SKM-1 treated with dmso at 0.1 percent for 144 hours (cell line): Measurements from ENCODE around the gene EPG5.

Experiments used
- DNase-seq: peaks from one replicate; lab custom pipeline; 2025; ENCODE audit not compliant: unreplicated experiment; lab: John Stamatoyannopoulos, UW

The EPG5 gene

DNA sequence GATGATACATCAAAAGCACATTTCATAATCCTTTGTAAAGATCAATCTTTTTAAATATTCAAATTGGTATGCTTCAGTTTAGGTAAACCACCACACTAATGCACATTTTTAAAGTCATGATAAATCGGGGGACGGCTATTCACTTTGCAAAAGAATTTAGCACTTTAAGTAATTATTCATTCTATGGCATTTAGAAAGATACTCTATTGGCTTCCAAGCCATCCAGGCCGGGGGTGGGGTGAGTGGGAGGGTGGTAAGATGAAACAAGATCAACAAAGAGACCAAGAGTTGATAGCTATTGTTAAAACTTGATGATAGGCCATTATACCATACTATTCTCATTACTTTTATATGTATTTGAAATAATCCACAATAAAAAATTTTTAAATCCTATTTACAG lies 41.0 kb downstream of the EPG5 start:
- no peak for DNase-seq

GRCh38 chr18:45923138-45923537 lies 44.0 kb downstream of the EPG5 start:
- DNase-seq, result no peak

DNA sequence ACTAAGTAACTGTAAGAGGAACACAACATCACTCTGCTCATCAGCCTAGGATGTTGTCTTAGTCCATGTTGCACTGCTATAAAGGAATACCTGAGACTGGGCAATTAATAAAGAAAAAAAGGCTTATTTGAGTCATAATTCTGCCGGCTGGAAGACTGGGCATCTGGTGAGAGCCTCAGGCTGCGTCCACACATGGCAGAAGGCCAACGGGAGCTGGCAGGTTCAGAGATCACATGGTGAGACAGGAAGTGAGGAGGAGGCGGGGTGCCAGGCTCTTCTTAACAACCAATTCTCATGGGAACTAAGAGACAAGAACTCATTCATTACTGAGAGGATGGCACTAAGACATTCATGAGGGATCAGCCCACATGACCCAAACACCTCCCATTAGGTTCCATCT lies 46.8 kb downstream of the EPG5 start:
- no peak for DNase-seq

DNA sequence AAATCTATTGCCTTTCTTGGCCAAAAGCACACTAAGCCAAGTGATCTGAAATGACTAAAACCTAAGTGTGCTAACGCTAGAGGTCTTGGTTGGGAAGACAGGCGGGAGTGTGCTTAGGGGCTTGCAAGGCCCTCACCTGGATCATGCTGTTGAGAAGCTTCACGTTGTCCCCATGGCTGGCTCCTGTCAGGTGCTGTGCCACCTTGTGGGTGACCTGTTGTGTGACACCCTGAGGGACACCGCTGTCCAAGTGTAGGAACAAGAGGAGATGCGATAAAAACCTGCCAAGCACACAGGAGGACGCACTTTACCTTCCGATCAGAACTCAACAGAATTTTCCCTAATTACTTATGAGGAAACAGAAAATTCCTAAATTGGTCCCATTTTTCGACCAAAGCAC lies 50.8 kb downstream of the EPG5 start:
- DNase-seq, result no peak

DNA sequence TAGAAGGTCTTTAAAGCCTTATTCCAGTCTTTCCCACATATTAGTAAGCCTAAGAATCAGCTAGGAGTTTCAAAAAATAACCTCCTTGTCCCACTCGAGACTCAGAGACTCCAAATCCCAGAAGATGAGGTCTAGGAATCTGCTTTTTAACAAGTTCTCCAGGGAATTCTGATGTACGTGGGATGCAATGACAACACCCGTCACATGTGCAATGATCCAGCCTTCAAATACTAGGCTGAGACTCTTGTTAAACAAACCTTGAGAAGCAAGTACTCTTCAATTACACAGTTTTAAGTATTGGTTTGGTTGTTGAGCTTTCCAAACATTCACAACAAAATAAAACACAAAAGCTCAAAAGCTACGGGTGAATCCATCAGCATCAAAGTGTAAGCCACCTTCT lies 53.9 kb downstream of the EPG5 start:
- DNase-seq, result no peak

DNA sequence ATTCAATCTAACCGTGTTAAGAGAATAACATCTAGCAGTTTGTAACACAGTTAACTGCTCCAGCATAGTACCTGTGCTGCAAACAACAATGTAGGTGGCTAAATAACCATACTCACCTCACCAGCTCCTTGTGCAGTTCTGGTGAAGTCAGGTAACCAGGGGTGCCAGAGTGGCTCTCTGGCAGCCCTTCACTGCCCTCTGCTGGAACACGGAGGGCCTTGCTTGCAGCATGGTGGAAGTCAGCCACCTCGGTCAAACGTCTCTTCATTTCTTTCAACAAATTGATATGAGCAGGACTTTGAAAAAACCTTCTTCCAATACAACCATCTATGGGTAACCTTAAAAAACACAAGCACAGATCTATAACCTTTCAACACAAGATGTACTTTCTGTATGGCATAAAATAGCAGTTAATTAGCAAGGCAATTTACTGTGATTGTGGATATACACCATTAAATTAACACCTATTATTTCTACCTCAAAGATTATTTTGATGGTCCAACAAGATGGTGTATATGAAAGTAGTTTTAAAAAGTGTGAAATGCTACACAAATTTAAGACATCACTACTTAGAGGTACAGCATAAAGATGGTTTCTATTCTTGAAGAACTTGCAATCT lies 56.6 kb downstream of the EPG5 start:
- peak; percentile 21 for DNase-seq

- DNase-seq, result no peak
Measured at GRCh38 chr18:45901654-45902210, 65.4 kb downstream of the EPG5 start.

GRCh38 chr18:45900623-45901022 lies 66.5 kb downstream of the EPG5 start:
- no peak for DNase-seq

- no peak for DNase-seq
Measured at GRCh38 chr18:45896991-45897390, 70.1 kb downstream of the EPG5 start.

DNA sequence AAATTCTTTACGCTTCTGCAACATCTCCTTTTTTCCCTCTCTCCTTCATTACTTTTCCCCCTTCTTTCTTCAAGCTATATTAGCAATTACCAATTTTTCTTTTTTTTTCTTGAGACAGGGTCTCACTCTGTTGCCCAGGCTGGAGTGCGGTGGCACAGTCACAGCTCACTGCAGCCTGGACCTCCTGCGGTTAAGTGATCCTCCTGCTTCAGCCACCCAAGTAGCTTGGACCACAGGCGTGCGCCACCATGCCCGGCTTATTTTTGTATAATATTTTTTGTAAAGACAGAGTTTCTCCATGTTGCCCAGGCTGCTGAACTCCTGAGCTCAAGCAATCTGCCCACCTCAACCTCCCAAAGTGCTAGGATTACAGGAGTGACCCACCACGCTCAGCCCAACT lies 70.7 kb downstream of the EPG5 start:
- DNase-seq, result no peak

GRCh38 chr18:45895339-45895738 lies 71.8 kb downstream of the EPG5 start:
- no peak for DNase-seq

- DNase-seq, result no peak
Measured at GRCh38 chr18:45894818-45895217, 72.3 kb downstream of the EPG5 start.

DNA sequence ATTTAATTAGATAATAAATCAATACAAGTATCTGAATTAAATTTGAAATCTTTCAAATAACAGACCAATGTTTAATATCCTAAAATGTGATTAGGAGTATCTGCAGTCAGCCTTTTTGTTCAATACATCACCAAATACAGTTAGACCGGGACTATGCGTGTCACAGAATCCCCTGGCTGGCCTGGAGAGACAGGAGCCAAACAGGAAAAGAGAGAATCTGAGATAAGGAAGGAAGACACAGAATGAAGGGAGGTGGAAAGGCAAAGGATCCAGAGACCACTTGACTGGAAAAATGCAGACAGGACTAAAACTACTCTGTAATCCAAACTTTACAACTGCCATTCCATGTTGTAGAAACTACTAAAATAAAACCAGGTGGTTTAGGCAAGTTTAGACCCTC lies 75.3 kb downstream of the EPG5 start:
- no peak for DNase-seq

DNA sequence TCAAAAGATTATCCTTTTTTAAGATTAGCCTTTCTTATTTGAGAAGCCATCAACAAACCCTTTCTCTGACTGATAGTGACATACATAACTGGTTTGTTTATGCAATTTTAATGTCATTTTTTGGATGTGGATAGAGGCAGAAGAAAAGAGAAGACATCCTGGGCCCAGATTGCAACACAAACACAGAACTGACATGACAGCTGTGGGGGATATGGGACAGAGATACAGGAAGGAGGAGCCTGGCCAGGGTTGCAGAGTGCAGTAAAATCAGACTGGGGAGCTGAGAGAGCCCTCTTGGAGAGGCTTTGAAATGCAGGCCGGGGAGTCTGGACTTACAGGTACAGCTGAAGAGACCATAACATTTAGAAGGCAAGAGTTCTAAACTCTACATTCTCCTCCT lies 76.5 kb downstream of the EPG5 start:
- DNase-seq, result peak; percentile 25

- no peak for DNase-seq
Measured at GRCh38 chr18:45889419-45890064, 77.6 kb downstream of the EPG5 start.

DNA sequence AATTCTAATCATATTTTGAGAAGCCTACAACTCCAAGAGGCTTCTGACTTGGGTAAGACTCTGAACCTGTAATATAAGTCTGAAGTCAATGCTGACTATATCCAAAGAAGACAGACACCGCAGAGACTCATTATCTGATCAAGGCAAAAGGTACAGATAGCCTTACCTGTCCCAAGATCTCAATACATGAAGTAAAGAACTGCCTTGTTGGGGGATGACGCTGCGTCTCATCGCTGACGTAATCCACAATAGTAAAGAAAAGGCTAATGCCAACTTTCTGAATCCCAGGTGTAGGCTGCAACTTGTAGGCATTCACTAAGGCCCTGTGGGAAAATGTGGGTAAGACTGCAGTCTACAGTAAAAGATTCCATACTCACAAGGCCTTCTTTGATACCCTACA lies 79.5 kb downstream of the EPG5 start:
- no peak for DNase-seq

DNA sequence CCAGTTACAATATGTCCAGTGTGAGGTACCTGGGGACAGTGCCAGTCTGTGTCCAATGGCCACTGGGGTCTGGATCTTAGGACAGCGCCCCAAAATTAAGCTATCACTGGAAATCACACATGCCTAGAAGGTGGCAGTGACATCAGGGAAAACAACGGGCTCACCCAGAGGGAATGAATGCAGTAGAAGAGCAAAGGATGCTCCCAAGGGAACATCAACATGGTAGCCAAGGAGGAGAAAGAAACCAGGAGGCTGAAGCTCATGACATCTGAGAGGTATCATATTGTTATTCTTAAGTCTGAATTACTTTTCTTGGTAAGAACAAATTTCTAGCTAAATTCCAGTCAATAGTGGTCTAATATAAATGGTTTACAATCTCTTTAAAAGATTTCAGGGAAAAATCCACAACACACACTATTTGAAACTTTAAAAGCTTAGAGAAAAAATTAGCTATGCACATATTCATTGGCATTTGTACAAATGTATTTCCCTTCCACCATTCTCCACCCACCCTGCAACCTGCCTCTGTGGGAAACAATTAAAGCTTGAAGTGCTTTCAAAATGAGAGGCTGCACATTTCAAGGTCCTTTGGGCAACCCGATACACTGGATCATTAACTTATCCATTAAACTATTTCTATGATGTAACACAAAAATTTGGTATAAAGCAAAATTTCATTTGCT lies 86.1 kb downstream of the EPG5 start:
- no peak for DNase-seq

DNA sequence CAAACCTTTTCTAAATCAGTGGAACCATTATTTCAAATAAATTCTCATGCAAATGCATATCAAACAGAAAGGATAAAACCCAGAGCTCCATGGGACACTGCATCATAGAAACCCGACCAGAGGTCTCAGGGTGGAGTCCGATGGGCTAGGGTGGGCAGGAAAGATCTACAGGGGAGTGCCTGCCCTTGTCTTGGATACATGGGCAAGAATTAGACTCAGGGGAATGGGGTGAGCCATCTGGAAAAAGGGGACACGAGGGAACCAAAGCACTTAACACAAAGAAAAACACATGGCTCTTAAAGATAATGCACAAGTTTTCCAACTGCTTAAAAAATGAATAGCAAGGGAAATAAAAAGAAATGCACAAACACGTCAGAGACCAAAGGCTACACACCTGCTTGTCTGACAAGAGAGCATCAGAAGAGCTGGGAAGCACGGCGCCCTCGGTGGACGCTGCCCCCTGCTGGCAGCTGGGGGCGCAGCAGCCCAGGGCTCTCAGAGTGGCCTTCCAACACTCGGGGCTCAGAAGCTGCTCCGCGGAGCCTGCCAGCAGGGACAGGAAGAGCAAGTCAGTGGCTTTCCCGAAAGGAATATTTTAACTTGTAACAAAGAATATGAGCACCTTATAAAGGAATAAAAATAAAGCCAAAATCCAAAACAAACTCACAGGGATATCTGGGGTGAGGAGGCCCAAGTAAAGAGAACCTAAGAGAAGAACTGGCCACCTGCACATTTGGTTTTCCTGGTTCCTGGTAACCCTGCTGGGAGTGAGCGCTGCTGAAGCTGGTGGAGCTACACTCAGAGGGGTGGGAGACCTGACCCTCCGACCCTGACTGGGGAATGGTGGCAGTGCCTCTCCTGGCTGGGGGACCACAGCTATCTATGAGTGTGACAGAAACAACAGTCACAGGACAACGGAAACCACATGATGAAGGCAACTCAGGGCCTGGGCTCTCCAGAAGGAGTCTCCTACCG lies 87.2 kb downstream of the EPG5 start:
- peak; percentile 24 for DNase-seq

DNA sequence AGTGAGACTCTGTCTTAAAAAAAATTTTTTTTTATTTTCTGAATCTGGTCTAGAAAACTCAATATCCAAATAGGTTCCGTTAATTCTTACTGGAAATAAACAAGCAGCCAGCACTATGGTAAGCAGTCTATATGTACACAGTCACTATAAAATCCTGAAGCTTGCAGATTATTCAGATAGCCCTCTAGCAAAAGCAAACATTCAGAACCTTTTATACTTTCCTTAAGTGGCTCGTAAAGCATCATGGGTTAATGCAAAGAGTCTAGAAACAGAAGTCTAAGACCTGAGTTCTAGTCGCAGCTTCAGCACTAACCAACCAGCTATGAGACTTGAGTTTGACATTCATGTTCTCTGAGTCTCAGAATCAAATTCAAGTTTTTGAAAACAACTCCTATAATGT lies 89.7 kb downstream of the EPG5 start:
- DNase-seq, result no peak

- no peak for DNase-seq
Measured at GRCh38 chr18:45876161-45876560, 91.0 kb downstream of the EPG5 start.
